ENCODE data around the gene PRC1. TPM values are rescaled to one million over a fixed set of nuclear protein-coding genes. Genes with fewer than 3 reads are reported as not detected.
"Not testable (repeated sequence)": the region's sequence is repeated elsewhere in the genome, so short reads cannot be mapped to it uniquely, and the experiment has no call there.

The PRC1 gene
- total RNA-seq, 3 donors from 2014 or later, result 4.3 to 19.8 (median 10.5) TPM

DNA sequence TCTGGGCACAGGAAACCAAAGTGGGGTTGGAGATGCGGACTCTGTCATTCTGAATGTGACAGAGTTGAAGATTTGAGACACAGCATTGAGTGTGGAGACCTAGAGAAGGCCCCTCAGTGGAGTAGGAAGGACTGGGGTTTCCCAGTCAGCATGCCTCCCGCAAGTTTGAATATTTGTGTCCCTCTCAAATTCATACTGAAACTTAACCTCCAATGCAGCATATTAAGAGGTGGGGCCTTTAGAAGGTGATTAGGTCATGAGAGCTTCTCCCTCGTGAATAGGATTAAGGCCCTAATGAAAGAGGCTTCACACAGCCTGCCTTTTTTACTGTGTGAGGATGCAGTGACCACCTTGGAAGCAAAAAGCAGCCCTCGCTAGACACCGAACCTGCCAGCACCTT lies 70.0 kb downstream of the PRC1 start:
- H3K27me3 ChIP-seq, result no peaks in the 10 kb centered on the region
- H3K9me3 ChIP-seq, result no peaks in the 10 kb centered on the region
- no peak for DNase-seq (ENCODE audit: low spot score in 2 of 2)
- H3K27ac ChIP-seq, result no peak overlapping the region
- no peaks in the 10 kb centered on the region for H3K36me3 ChIP-seq
- H3K4me1 ChIP-seq, result no peaks in the 10 kb centered on the region
- intact Hi-C loops (cut with DNase I; ENCODE audit: low total_unique reads), result no loop called here
- no peak overlapping the region for H3K4me3 ChIP-seq
- TF ChIP-seq, protein P1, sequence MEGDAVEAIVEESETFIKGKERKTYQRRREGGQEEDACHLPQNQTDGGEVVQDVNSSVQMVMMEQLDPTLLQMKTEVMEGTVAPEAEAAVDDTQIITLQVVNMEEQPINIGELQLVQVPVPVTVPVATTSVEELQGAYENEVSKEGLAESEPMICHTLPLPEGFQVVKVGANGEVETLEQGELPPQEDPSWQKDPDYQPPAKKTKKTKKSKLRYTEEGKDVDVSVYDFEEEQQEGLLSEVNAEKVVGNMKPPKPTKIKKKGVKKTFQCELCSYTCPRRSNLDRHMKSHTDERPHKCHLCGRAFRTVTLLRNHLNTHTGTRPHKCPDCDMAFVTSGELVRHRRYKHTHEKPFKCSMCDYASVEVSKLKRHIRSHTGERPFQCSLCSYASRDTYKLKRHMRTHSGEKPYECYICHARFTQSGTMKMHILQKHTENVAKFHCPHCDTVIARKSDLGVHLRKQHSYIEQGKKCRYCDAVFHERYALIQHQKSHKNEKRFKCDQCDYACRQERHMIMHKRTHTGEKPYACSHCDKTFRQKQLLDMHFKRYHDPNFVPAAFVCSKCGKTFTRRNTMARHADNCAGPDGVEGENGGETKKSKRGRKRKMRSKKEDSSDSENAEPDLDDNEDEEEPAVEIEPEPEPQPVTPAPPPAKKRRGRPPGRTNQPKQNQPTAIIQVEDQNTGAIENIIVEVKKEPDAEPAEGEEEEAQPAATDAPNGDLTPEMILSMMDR (IDR thresholded peaks at IDR 0.05), result no peak
- no peak for TF ChIP-seq POLR2AphosphoS5 (IDR thresholded peaks at IDR 0.05)
- TF ChIP-seq POLR2A (IDR thresholded peaks at IDR 0.05), result no peak

DNA sequence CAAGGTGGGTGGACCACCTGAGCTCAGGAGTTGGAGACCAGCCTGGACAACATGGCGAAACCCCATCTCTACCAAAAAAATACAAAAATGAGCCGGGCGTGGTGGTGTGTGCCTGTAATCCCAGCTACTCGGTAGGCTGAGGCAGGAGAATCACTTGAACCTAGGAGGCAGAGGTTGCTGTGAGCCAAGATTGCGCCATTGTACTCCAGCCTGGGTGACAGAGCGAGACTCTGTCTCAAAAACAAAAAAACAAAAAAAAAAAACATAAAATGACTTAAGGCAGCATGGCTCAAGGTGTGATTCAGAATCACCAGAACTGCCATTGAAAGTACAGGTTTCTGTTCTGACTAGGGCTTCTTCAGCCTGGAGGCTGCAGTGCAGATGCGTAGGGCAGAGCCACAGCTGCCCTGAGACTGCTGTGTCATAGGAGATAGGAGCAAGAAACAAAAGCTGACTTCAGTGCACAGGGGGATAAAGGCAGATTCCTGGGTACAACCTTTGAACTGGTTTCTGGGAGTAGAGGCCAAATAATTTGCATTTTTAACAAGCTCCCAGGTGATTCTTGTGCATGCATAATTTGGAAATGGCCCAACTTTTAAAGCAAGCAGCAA lies 71.5 kb downstream of the PRC1 start:
- H3K4me1 ChIP-seq; H3K27ac ChIP-seq; H3K36me3 ChIP-seq; DNase-seq (ENCODE audit: low spot score in 2 of 2); H3K4me3 ChIP-seq; intact Hi-C loops (cut with DNase I; ENCODE audit: low total_unique reads); H3K27me3 ChIP-seq; H3K9me3 ChIP-seq: not testable (repeated sequence)

DNA sequence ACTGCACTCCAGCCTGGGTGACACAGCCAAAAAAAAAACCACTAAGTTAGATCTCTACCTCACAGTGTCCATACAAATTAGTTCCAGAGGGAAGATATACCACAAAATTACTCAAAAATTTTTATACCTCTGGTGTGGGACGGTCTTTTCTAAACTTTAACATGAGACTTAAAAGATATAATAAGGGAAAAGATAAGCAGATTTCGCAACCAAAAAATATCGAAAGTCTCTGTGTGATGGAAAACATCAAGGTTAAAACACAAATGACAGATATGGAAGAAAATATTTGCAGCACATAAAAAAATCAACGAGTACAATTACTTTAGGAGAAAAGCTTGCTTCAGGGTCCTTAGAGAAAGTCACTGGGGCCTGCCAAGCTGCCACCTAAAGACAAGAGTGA lies 72.4 kb downstream of the PRC1 start:
- H3K27me3 ChIP-seq, result no peaks in the 10 kb centered on the region
- no peaks in the 10 kb centered on the region for H3K4me1 ChIP-seq
- no peak overlapping the region for H3K27ac ChIP-seq
- DNase-seq (ENCODE audit: low spot score in 2 of 2), result no peak
- no peak for TF ChIP-seq POLR2A (IDR thresholded peaks at IDR 0.05)
- TF ChIP-seq, protein P1 (IDR thresholded peaks at IDR 0.05), result no peak
- TF ChIP-seq POLR2AphosphoS5 (IDR thresholded peaks at IDR 0.05), result no peak
- no peaks in the 10 kb centered on the region for H3K36me3 ChIP-seq
- H3K9me3 ChIP-seq, result no peaks in the 10 kb centered on the region
- intact Hi-C loops (cut with DNase I; ENCODE audit: low total_unique reads), result no loop called here
- H3K4me3 ChIP-seq, result no peak overlapping the region

DNA sequence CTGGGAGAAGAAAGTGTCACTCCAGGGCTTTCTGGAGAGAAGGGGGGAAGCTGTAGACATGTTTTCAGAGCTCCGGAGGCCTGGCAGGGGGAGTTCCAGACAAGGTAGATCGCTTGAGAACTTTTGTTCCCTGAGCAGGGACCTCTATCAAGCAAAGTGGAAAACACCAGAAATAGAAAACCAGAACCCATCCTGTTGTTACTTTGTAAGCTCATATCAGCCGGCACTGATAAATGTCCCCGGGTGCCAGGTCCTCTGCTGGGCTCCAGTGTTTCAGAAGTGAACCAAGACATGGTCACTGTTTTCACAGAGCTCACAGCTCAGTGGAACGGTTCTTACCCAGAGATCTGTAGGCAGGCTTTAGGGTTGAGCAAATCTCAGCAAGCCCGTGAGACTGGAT lies 75.5 kb downstream of the PRC1 start:
- Histone ChIP-seq H3K4me3 (no peak overlapping the region), H3K9me3 (no peaks in the 10 kb centered on the region), H3K27ac (no peak overlapping the region), H3K4me1 (no peaks in the 10 kb centered on the region), H3K36me3 (no peaks in the 10 kb centered on the region), H3K27me3 (no peaks in the 10 kb centered on the region)
- intact Hi-C loops (cut with DNase I; ENCODE audit: low total_unique reads), result no loop called here
- DNase-seq (ENCODE audit: low spot score in 2 of 2), result no peak
- TF ChIP-seq, protein P1 (IDR thresholded peaks at IDR 0.05), result no peak
- no peak for TF ChIP-seq POLR2A (IDR thresholded peaks at IDR 0.05)
- TF ChIP-seq POLR2AphosphoS5 (IDR thresholded peaks at IDR 0.05), result no peak

DNA sequence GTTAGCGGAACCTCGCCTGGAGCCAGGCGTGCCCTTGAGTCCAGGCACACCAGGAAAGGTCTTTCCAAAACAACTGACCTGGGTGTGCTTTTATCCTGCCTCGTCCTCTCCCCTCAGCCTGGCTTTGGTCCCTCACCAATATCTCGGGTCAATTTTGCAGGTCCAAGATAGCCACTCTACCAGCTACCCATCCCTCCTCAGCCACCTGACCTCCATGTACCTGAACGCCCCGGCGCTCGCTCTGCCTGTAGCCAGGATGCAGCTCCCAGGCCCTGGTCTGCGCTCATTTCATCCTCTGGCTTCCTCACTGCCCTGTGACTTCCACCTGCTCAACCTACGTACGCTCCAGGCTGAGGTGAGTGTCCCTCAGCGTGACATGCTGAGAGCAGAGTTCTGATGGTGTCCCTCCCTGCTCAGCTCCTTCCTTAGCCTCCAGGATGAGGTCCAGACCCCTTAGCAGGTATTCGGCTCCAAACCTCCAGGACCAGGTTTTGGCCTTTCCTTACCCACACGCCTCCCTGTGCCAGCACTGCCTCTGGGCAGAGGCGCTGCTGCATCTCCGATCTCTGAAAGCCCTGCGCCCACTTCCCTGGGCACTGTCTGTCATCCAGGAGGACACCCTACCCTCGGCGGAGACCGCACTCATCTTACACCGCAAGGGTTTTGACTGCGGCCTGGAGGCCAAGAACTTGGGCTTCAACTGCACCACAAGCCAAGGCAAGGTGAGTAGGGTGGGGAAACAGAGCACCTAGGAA lies 76.1 kb downstream of the PRC1 start:
- no peak for DNase-seq (ENCODE audit: low spot score in 2 of 2)
- H3K36me3 ChIP-seq, result peaks cover 5% of the 10 kb centered on the region

More for the DNA sequence above, 76.1 kb downstream of the PRC1 start:
- Histone ChIP-seq H3K9me3 (no peaks in the 10 kb centered on the region), H3K4me3 (no peak overlapping the region), H3K4me1 (no peaks in the 10 kb centered on the region), H3K27ac (no peak overlapping the region), H3K27me3 (no peaks in the 10 kb centered on the region)
- TF ChIP-seq POLR2AphosphoS5 (IDR thresholded peaks at IDR 0.05), result no peak
- TF ChIP-seq, protein P1 (IDR thresholded peaks at IDR 0.05), result no peak
- TF ChIP-seq POLR2A (IDR thresholded peaks at IDR 0.05), result no peak
- intact Hi-C loops (cut with DNase I; ENCODE audit: low total_unique reads), result no loop called here

Data from breast epithelium (tissue), 4 donors.